NCI-H187 (cell line): ENCODE measurements around the gene TGFBR3.

ENCODE experiments used
- DNase-seq, 2 experiments: peaks; one replicate each; lab custom pipeline; 2025; lab: John Stamatoyannopoulos, UW

The TGFBR3 gene

DNA sequence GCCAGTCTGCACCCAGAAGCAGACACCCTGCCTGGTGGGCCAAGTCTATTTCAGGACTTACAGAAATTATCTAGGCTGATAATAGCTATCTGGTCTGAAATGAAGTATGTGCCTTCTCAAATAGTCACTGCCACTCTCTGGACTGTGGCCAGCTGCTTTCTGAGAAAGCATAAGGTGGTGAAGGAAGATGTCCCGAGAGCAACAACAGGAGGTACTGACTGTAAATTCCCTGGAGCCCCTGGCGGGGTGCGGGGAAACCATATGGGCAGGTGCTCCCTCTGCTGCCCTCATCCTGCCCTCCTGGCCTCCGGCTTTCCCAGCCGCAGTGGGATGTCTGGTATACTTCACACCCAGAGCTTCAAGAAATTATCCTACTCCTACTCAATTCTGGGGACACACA, 86.8 kb downstream of the TGFBR3 start:
- DNase-seq, result no peak

GRCh38 chr1:91798740-91799139, 87.2 kb downstream of the TGFBR3 start:
- DNase-seq, result no peak

- no peak for DNase-seq
Measured at GRCh38 chr1:91798241-91798648, 87.7 kb downstream of the TGFBR3 start.

DNA sequence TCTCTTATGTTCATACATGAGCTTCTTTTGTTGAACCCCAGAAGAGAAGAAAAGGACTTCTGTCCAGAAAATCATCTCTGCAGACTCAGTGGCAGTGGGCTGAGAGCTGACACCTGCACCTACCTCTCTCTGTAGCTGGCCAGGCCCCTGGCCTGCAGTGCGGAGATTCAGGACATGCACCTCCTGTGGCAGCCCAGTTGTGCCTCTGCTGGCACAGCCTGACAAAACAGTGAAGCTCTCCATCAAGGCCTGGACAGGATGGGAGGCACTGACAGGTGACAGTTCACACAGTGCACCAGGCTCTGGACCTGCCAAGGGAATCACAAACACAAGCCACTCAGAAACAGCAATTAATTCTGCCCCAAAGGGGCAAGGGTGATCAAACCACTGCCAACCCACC, 88.8 kb downstream of the TGFBR3 start:
- DNase-seq, result no peak

- DNase-seq, result no peak
Measured at GRCh38 chr1:91796390-91796654, 89.6 kb downstream of the TGFBR3 start.

GRCh38 chr1:91795591-91796389, 90.2 kb downstream of the TGFBR3 start:
- DNase-seq, result no peak

DNA sequence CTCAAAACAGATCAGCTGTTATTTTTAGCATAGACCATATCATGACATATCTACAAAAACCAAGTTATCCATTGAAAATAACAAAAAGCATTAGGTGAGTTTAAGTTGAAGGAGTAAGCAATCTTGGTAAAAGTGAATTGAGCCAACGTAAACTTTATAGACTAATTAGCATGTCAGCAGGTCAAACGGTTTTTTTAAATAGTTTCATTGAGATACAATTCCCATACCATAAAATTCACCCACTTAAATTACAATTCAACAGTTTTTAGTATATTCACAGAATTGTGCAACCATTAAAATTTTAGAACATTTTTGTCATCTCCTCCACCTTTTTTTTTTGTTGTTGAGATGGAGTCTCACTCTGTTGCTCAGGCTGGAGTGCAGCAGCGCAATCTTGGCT, 92.1 kb downstream of the TGFBR3 start:
- DNase-seq, result no peak

DNA sequence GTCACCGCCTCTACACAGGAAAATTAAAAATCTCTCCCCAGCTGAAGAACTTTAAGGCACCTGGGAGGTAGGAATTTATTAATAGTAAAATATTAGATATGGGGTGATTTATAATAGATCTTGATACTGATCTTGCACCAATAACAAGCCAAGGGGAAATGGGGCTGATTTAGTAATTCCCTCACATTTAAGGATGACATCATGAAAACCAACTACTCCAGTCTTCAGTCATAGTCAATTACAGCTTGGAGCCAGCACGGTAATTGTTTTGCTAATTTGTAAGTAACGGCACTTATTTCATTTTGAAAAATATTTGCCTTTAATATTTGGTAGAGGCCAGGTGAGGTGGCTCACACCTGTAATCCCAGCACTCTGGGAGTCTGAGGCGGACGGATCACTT, 92.8 kb downstream of the TGFBR3 start:
- DNase-seq, result no peak

GRCh38 chr1:91792489-91793071, 93.4 kb downstream of the TGFBR3 start:
- DNase-seq, result no peak

GRCh38 chr1:91791691-91792488, 94.1 kb downstream of the TGFBR3 start:
- DNase-seq, result no peak

GRCh38 chr1:91791103-91791502, 94.8 kb downstream of the TGFBR3 start:
- no peak for DNase-seq

DNA sequence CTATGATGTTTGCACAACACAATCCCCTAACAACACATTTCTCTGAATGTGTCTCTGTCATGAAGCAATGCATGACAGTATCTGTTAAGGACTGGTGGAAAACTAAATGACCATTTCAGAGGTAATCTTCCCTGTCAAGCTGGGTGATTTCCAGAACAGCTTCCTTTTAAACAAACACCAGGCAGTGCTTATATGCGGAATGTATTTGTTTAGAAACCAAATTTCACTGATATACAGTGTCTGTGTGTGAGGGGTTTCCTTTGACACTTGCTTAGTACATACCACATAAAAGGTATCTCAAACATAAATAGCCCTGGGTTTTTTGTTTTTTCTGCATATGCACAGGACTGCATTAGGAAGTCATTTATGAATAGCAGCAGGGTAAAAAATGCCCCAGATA, 95.6 kb downstream of the TGFBR3 start:
- no peak for DNase-seq

- DNase-seq, result no peak
Measured at GRCh38 chr1:91789273-91789997, 96.5 kb downstream of the TGFBR3 start.

- no peak for DNase-seq
Measured at GRCh38 chr1:91787919-91788318, 98.0 kb downstream of the TGFBR3 start.

DNA sequence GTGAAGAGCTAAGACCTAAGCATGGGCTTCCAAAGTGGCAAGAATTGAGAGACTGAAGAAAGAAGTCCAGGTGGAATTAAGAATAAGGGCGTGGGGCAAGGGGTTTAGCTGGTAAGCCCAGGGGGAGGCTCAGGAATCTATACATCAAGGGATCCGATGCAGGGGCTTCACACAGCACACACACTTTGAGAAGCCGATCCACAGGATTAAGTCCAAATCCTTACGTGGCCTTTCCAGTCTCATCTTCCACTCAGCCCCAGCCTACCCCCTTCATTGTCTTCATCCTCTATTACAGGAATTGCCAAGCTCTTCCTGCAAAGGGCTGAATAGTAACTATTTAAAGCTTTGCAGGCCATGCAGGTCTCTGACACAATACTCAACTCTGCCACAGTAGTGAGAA, 101.3 kb downstream of the TGFBR3 start:
- DNase-seq, result no peak

GRCh38 chr1:91784191-91784590, 101.8 kb downstream of the TGFBR3 start:
- DNase-seq, result no peak

- no peak for DNase-seq
Measured at GRCh38 chr1:91783423-91784170, 102.4 kb downstream of the TGFBR3 start.

- DNase-seq, result no peak
Measured at GRCh38 chr1:91781901-91782622, 103.9 kb downstream of the TGFBR3 start.

DNA sequence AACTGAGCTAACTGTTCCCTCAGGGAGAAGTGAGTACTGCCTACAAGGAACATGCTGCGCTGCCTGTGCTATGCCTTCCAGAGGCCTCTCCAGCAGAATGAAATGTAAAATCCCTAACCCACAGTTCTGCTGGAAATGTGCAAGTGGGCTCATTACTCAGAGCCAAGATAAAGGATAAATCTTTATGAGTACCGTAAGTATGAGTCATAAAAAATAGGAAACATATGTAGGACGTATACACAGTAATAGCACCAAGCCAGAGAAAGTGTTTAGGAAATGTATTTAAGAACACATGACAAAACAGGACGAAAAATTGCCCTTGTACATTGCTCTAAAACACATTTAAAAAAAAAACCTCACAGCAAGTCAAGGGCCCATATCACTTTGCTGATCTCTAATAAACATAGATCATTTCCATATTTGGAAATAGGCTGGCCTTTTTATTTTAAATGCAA, 104.6 kb downstream of the TGFBR3 start:
- no peak for DNase-seq

- no peak for DNase-seq
Measured at GRCh38 chr1:91779548-91780021, 106.4 kb downstream of the TGFBR3 start.

GRCh38 chr1:91778964-91779363, 107.0 kb downstream of the TGFBR3 start:
- no peak for DNase-seq
